IPS-NIHi7 (cell line): ENCODE data around the gene CLSTN2.

ENCODE experiments used
- DNase-seq: peaks from one replicate; pipeline ENCODE4 v3.0.0; 2012; ENCODE audit warnings: mixed read lengths; ENCODE audit errors: extremely low spot score

The CLSTN2 gene

GRCh38 chr3:140546649-140547048 is 611.7 kb downstream of the CLSTN2 start:
- peak; percentile 20 for DNase-seq

DNA sequence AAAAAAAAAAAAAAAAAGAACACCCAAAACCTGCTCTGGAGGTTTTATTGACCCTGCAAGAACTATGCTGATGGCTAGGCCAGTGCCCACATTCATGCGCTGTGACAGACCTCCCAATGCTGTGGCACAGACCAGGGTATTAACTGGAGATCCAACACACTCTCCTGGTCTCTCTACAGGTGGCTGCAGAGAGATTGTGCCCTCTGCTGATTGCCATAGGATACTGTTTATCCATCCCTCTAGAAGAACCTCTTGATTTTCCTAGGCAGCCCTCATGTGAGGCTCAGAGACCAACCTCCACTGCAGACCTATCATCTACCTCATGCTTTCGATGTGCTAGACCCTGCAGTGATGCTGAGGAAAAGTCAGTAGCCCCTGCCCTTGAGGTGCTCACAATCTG is 617.4 kb downstream of the CLSTN2 start:
- peak; percentile 41 for DNase-seq

- DNase-seq = no peak
Measured at GRCh38 chr3:140552898-140553297, 617.9 kb downstream of the CLSTN2 start.

- DNase-seq = peak; percentile 54
Measured at GRCh38 chr3:140553591-140553990, 618.6 kb downstream of the CLSTN2 start.

DNA sequence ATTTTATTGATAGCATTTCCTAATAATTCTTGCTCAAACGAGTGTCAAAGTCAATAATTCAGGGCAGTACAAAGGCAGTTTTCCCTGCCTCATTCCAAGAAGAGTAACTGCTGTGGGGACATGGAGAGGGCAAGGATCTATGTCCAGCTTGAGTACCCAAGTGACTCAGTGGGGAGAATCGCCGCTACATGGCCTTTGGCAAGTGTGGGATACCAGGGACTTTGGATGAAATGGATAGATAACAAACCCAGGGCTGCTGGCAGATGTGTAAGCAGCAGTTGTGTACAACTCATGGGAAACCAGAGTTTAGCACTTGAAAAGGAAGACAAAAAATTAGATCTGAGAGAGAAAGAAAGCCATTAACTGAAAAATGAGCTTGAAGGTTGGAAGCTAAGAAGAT is 620.7 kb downstream of the CLSTN2 start:
- DNase-seq = no peak

- no peak for DNase-seq
Measured at GRCh38 chr3:140557476-140557875, 622.5 kb downstream of the CLSTN2 start.

GRCh38 chr3:140559546-140559945 is 624.6 kb downstream of the CLSTN2 start:
- no peak for DNase-seq

DNA sequence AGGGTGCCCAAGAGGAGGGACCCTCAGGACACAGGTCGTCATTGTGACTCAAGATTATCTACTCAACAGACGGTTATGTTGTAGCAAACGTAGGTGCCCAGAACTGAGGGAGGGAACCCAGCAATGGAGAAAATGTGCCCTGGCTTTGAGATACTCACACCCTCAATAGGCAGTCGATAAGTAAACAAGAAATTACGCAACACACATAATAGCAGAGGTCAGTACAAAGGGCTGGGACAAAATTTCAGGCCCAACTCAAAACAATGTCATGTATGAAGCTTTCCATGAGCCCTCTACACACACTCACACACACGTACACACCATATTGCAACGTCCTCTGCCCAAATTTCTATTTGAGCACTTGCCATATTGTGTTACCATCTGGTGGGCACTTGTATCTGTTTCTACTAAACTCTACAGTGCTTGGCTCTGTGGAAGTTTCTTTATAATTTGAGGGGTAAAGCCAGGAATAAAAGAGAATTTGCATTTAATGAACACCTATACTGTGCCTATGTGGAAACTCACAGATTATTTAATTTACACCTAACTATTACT is 628.3 kb downstream of the CLSTN2 start:
- DNase-seq = no peak

DNA sequence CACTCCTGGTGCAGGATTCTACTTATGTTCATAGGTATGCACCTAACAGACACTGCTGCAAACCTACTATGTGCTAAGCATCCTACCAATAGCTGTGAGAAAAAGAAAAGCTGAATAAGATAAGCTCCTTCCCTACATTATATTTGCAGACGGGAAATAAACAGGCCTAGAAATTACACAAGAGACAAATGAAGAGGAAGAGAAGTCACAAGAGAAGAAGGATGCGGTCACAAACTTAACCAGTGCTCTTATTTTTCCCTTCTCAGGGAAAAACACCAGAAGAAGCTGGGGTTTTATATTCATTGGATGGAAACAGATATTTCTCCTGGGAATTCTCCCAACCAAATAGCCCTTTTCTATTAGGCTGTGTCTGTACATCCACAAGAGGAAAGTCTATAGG is 633.1 kb downstream of the CLSTN2 start:
- DNase-seq = no peak

- DNase-seq = no peak
Measured at GRCh38 chr3:140568842-140569520, 634.0 kb downstream of the CLSTN2 start.

GRCh38 chr3:140570602-140571001 is 635.6 kb downstream of the CLSTN2 start:
- no peak for DNase-seq

DNA sequence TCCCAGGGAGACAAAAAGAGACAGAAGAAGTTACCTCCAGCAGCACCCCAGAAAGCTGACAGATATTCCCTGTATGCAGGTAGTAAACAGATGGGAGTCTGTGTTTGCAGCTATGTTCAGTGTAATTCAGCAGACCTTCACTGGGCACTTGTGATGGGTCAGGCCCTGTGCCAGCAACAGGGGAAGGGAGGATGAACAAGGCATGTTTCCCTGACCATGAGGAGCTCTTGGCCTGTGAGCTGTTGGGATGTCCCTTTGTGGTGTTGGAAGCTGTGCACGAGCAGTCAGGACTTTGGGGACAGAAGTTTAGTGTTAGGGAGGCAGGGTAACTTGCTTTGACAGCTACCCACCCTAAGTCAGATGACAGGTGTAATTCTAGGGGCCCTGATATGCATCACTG is 636.9 kb downstream of the CLSTN2 start:
- no peak for DNase-seq

DNA sequence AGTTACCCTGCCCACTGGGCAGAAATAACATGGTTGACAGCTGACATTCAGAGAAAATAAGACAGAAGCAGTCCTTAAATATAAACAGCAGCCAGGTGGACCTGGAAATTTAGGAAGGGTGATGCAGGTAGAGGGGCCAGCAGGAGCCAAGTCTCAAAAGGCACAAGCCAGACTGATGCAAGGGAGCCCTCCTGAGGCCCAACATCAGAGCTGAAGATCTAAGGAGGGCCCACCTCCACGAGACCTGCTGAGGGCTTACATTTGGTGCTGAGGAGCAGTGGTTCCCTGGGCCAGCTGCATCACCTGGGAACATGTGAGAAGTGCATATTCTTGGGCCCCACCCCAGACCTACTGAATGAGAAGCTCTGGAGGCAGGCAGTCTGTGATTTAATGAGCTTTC is 637.3 kb downstream of the CLSTN2 start:
- no peak for DNase-seq

DNA sequence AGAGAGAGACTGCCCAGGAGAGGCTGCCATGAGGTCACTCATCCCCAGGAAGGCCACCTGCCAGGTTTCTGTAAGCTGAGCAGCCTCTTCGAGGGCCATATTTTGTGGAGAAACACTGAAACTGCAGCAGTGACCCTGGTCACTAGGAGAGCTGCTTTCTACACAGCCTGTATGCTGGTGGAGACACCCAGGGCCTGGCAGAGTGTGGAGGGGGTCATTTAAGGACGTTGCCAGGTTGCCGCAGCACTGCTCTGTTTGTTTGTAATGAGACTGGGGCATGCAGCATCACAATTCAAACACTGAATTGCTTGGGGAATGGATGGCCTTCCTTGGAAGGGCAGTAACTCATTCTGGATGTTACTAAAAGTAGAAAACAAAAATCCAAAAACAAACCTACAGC is 638.0 kb downstream of the CLSTN2 start:
- DNase-seq = no peak

DNA sequence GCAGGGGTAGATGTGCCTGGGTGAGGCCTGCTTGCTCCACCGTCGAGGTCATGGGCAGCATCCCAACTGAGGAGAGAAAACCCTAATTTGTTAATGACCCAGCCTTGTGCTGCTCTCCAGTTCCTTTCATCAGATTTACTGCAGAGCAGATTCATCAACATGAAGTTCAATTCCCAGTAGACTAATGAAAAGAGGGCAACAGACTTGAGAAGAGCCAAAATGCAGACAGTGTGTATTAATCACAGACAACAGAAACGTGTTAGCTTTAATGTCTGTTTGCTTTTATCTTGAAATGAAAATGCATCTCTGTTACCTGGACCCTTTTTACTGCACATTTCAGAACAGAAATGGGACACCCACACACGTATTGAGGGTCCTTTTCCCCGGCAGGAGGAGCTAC is 639.4 kb downstream of the CLSTN2 start:
- DNase-seq = no peak

- DNase-seq = no peak
Measured at GRCh38 chr3:140576449-140576848, 641.5 kb downstream of the CLSTN2 start.

GRCh38 chr3:140577911-140578310 is 642.9 kb downstream of the CLSTN2 start:
- no peak for DNase-seq

DNA sequence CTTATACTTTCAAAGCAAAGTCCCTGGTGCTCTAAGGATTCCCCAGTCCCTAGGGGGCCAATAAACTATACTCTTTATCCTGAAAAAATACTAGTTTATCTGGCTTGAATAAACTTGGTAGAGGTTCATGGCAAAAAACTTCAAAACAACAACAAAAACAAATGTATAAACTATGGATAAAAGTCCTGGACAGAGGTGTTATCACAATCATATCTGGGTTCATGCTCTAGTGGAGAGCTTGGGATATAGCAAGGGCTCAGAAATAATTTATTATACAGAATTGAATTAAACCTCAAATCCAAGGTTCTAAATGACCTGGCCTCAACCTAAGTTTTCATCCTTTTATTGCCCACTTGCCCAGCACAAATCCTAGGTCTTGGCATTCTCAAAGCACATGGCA is 644.3 kb downstream of the CLSTN2 start:
- DNase-seq = no peak

DNA sequence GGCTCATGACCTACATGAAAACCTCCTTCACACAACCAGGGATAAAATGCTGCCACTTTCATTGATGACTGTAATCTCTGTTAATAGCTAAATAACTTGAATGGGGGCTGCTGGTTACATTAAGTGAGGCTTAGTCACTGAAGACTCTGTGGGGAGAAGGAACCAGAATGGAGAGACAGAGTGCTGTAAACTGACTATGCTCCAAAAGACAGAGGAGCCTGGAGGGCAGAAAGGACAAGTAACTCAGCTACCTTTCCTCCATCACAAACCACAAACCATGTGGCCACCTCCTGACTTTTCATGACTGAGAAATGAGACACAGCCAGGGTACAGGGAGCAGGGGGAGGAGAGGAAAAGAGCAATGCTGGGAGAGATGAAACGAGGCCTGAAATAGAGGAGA is 645.8 kb downstream of the CLSTN2 start:
- no peak for DNase-seq

DNA sequence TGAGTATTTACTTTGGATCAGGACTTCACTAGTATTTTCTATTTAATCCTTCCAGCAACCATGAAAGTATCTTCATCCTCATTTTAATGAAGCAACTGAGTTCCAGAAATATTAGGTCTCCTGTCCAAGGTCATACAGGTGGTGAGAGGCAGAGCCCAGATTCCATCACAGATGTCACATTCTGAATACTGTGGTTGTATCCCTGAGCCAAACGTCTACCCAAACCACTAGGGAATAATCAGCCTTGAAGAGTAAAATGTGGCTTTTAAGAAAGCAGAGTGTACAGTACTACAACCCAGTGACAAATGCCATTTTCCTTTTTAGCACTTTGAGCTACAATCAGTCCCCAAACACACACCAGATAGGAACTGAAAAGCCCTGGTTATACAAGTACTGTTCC is 649.6 kb downstream of the CLSTN2 start:
- no peak for DNase-seq

DNA sequence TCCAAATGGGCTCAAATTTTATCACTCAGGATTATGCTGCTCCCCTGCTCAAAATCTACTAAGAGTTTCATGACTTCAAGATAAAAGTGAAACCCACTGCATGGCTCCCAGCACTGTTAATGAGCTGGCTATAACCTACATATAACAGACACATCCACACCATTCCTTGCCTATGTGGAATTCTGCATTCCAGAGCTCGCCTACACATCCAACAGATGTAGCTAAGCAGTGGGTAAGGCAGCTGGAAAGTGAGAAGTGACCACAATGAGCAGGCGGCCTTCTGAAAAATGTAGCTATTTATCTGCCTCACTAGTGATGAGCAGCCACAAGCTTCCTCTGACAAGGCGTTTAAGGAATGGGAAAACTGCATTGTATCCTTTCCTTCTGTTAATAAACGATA is 650.8 kb downstream of the CLSTN2 start:
- DNase-seq = no peak

- DNase-seq = no peak
Measured at GRCh38 chr3:140586311-140586710, 651.3 kb downstream of the CLSTN2 start.

DNA sequence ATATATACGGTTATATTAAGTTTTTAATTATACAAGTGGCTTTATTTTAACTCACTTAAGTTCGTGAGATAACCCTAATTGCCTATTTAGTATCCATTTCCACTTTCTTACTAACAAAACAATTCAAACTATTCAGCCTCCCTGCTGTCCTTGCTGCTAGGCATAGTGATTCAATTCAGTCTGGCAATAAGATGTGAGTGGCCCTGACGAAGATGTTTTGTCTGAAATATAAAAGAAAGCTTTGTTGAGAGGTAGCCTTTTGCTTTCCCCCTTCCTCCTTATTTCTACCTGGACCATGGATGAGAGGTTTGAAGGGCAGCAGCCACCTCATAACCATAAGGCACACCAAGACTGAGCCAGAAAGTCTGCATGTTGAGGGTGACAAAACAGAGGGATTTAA is 653.6 kb downstream of the CLSTN2 start:
- DNase-seq = peak; percentile 36

- no peak for DNase-seq
Measured at GRCh38 chr3:140593766-140594165, 658.8 kb downstream of the CLSTN2 start.
